OCI-LY1 (cell line): ENCODE data around the gene XYLT2.
A peak's percentile ranks its signal among the peaks of the same experiment; 100 is the strongest.

Experiments used
- H2AFZ ChIP-seq: fragments of 200-600 bp; sonication (generic), shearing (Covaris generic); 2 replicates; pipeline ENCODE4 v1.6.0; 2014; ENCODE audit warnings: antibody characterized with exemption, mild to moderate bottlenecking, low read length
- H3F3A ChIP-seq: fragments of 200-600 bp; sonication (generic), shearing (Covaris generic); 2 replicates; pipeline ENCODE4 v1.6.0; 2014; ENCODE audit warnings: mild to moderate bottlenecking, antibody characterized with exemption, low read length, moderate library complexity; ENCODE audit not compliant: insufficient read depth
- H3K27ac ChIP-seq: fragments of 200-600 bp; sonication (generic); 2 replicates; pipeline ENCODE4 v1.5.1; 2014; ENCODE audit warnings: low read length, mixed run types, mild to moderate bottlenecking, low read depth; ENCODE audit not compliant: poor library complexity, severe bottlenecking
- H3K27me3 ChIP-seq: fragments of 200-600 bp; sonication (generic); 2 replicates; pipeline ENCODE4 v1.6.0; 2014; ENCODE audit warnings: antibody characterized with exemption, mild to moderate bottlenecking, low read length, moderate library complexity; ENCODE audit not compliant: insufficient read depth
- H3K36me3 ChIP-seq: fragments of 200-600 bp; sonication (generic); 2 replicates; pipeline ENCODE4 v1.6.1; 2014; ENCODE audit warnings: mild to moderate bottlenecking, antibody characterized with exemption, low read length, moderate library complexity, mixed read lengths; ENCODE audit not compliant: insufficient read depth
- H3K4me1 ChIP-seq: fragments of 200-600 bp; sonication (generic); 2 replicates; pipeline ENCODE4 v1.5.1; 2014; ENCODE audit warnings: mild to moderate bottlenecking, low read length, moderate library complexity; ENCODE audit not compliant: insufficient read depth, severe bottlenecking
- H3K4me2 ChIP-seq: fragments of 200-600 bp; sonication (generic), shearing (Covaris generic); 2 replicates; pipeline ENCODE4 v1.6.1; 2014; ENCODE audit warnings: low read length
- H3K4me3 ChIP-seq: fragments of 200-600 bp; sonication (generic); 2 replicates; pipeline ENCODE4 v1.5.1; 2014; ENCODE audit warnings: low read length, low read depth, mild to moderate bottlenecking, mixed read lengths; ENCODE audit not compliant: poor library complexity, severe bottlenecking
- H3K79me2 ChIP-seq: fragments of 200-600 bp; shearing (Covaris generic); 2 replicates; pipeline ENCODE4 v1.6.1; 2016; ENCODE audit warnings: mixed run types, low read length, mixed read lengths; ENCODE audit not compliant: insufficient read depth
- H3K9ac ChIP-seq: fragments of 200-600 bp; sonication (generic), shearing (Covaris generic); 2 replicates; pipeline ENCODE4 v1.6.1; 2014; ENCODE audit warnings: mild to moderate bottlenecking, low read length, mixed read lengths
- H3K9me2 ChIP-seq: fragments of 200-600 bp; sonication (generic), shearing (Covaris generic); 2 replicates; pipeline ENCODE4 v1.6.1; 2014; ENCODE audit warnings: low read depth, mild to moderate bottlenecking, low read length, mixed read lengths
- H3K9me3 ChIP-seq: fragments of 200-600 bp; shearing (Covaris generic); 2 replicates; pipeline ENCODE4 v1.6.1; 2014; ENCODE audit warnings: low read length, mixed read lengths
- H4K20me1 ChIP-seq: fragments of 200-600 bp; sonication (generic), shearing (Covaris generic); 2 replicates; pipeline ENCODE4 v1.6.0; 2016; ENCODE audit warnings: mild to moderate bottlenecking, low read length; ENCODE audit not compliant: insufficient read depth
- EZH2 ChIP-seq: fragments of 200-600 bp; sonication (generic), shearing (Covaris generic); IDR thresholded peaks from 2 replicates; pipeline ENCODE4 v1.8.0; 2017; ENCODE audit warnings: borderline replicate concordance, mixed run types, mild to moderate bottlenecking, antibody characterized with exemption, low read length, moderate library complexity, mixed read lengths
- TF ChIP-seq, protein P1 (sequence below): fragments of 200-600 bp; sonication (generic), shearing (Covaris generic); IDR thresholded peaks from 2 replicates; pipeline ENCODE4 v1.5.1; 2017; ENCODE audit warnings: mild to moderate bottlenecking, antibody characterized with exemption, low read length, moderate library complexity, mixed read lengths

The XYLT2 gene

DNA sequence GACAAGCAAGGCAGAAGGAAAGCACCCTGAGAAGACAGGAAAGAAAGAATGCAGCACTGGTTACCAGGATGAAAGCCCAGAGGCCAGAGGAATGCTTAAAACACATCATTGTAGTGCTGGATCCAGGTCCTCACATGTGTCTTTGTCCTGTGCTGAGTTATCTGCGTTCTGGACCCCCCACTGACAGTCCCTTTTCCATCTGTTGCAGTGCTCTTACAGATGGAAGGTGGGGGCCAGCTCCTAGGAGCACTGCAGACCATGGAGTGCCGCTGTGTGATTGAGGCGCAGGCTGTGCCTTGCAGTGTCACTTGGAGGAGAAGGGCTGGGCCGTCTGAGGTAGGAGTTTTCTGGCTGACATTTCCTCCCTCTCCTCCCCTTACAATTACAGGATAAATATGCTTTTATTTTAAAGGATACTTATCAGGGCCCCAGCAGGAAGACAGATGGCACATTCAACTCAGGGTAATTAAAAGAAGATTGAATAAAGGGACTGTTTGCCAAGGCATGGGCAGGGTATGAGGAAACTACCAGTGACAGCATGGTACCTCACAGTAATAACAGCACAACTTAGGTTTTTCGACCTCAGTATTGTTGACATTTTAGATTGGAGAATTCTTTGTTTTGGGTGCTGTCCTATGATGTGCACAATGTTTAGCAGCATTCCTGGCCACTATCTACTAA lies 30.1 kb downstream of the XYLT2 start:
- Histone ChIP-seq H3K9me2 (no peaks in the 10 kb centered on the region), H3K4me1 (peaks cover 21% of the 10 kb centered on the region), H2AFZ (no peak overlapping the region), H3K9ac (no peak overlapping the region), H3K79me2 (peaks cover 12% of the 10 kb centered on the region), H3K9me3 (no peaks in the 10 kb centered on the region), H3F3A (no peaks in the 10 kb centered on the region), H3K27me3 (no peaks in the 10 kb centered on the region), H3K27ac (no peak overlapping the region), H3K36me3 (peaks cover 29% of the 10 kb centered on the region), H3K4me3 (no peak overlapping the region), H3K4me2 (no peak overlapping the region), H4K20me1 (no peaks in the 10 kb centered on the region)
- no peak for TF ChIP-seq EZH2
- TF ChIP-seq, protein P1, sequence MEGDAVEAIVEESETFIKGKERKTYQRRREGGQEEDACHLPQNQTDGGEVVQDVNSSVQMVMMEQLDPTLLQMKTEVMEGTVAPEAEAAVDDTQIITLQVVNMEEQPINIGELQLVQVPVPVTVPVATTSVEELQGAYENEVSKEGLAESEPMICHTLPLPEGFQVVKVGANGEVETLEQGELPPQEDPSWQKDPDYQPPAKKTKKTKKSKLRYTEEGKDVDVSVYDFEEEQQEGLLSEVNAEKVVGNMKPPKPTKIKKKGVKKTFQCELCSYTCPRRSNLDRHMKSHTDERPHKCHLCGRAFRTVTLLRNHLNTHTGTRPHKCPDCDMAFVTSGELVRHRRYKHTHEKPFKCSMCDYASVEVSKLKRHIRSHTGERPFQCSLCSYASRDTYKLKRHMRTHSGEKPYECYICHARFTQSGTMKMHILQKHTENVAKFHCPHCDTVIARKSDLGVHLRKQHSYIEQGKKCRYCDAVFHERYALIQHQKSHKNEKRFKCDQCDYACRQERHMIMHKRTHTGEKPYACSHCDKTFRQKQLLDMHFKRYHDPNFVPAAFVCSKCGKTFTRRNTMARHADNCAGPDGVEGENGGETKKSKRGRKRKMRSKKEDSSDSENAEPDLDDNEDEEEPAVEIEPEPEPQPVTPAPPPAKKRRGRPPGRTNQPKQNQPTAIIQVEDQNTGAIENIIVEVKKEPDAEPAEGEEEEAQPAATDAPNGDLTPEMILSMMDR = no peak

DNA sequence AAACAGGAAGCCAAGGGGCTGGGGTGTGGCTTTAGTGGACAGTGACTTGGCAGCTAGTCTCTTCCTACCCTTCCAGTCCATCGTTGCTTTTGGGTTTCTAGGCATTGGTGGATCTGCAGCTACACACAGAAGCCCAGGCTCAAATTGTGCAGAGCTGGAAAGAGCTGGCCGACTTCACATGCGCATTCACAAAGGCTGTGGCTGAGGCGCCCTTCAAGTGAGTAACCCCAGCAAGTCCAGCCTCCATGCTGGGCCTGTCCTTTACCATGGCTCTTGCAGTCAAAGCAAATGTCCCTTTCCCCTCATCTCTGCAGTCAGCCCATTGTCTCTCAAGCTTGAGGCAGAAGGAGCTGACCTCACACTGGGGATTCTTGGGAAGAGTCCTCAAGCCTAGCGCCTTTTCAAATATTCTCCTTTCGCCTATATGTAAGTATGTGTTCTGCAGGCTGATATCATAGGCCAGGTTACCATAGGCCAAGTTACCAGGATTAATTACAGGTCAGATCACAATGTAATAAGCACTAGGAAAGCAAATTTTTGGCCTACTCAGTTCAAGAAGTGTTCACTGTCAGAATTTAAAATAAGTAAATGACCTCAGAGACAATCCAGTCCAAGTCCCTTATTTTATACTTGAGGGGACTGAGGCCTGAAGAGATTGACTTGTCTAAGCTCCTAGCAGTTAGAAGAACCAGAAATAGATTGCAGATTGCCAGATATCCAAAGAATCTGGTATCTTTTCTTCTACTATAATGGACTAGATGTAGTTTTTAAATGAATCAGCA lies 33.6 kb downstream of the XYLT2 start:
- no peaks in the 10 kb centered on the region for H4K20me1 ChIP-seq
- no peak overlapping the region for H3K4me2 ChIP-seq
- H2AFZ ChIP-seq = no peak overlapping the region
- no peaks in the 10 kb centered on the region for H3K4me1 ChIP-seq
- no peak overlapping the region for H3K27ac ChIP-seq
- H3K36me3 ChIP-seq = peaks cover 62% of the 10 kb centered on the region
- H3K9me3 ChIP-seq = no peaks in the 10 kb centered on the region
- TF ChIP-seq, protein P1 = no peak
- TF ChIP-seq EZH2 = no peak
- no peak overlapping the region for H3K4me3 ChIP-seq
- no peaks in the 10 kb centered on the region for H3K79me2 ChIP-seq
- H3K9ac ChIP-seq = no peak overlapping the region
- no peaks in the 10 kb centered on the region for H3F3A ChIP-seq
- no peaks in the 10 kb centered on the region for H3K27me3 ChIP-seq
- no peaks in the 10 kb centered on the region for H3K9me2 ChIP-seq

DNA sequence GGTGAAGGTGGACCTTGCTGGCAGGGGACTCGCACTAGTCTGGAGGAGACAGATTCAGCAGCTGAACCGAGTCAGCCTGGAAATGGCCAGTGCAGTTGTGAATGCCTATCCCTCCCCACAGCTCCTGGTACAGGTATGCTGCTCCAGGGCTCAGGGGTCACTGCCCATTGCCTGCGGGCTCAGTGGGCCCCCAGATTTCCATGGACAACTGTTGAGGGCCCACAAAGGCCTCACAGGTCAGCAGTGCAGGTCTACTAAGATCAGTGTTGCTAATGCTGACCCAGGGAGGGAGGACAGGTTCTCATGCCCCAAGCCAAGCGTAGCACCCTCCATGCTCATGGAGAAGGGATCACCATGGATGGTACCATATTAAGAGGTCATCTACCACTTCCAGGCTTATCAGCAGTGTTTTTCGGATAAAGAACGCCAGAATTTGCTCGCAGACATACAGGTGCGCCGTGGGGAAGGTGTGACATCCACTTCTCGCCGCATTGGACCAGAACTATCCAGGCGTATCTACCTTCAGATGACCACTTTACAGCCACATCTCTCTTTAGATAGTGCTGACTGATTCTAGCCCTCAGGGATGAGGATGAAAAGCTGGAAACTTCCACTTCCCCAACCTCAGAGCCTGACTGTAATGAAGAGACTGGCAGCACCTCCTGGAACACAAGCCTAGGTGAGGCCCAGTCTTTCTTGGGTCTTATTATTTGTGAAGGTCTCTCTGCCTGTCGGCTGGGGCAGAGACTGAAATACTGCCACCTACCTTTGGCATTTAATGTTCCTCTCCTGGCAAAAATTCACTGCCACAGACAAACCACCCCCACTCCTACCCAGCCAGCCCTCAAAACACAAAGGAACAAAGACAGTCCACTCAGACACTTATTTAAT lies 34.7 kb downstream of the XYLT2 start:
- Histone ChIP-seq H3K4me1 (no peaks in the 10 kb centered on the region), H3K27ac (no peak overlapping the region), H3F3A (no peaks in the 10 kb centered on the region), H3K4me2 (no peak overlapping the region), H3K79me2 (no peaks in the 10 kb centered on the region), H3K9me3 (no peaks in the 10 kb centered on the region), H2AFZ (no peak overlapping the region), H3K9me2 (no peaks in the 10 kb centered on the region), H3K27me3 (no peaks in the 10 kb centered on the region), H3K36me3 (peaks cover 72% of the 10 kb centered on the region), H4K20me1 (no peaks in the 10 kb centered on the region), H3K4me3 (no peak overlapping the region), H3K9ac (no peak overlapping the region)
- no peak for TF ChIP-seq EZH2
- TF ChIP-seq, protein P1 = peak; percentile 21; the same call in 1 of the 2 replicates
